ENCODE data around the gene GLTP.
"Not testable (repeated sequence)": the region's sequence is repeated elsewhere in the genome, so short reads cannot be mapped to it uniquely, and the experiment has no call there.

Gene GLTP, protein sequence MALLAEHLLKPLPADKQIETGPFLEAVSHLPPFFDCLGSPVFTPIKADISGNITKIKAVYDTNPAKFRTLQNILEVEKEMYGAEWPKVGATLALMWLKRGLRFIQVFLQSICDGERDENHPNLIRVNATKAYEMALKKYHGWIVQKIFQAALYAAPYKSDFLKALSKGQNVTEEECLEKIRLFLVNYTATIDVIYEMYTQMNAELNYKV

DNA sequence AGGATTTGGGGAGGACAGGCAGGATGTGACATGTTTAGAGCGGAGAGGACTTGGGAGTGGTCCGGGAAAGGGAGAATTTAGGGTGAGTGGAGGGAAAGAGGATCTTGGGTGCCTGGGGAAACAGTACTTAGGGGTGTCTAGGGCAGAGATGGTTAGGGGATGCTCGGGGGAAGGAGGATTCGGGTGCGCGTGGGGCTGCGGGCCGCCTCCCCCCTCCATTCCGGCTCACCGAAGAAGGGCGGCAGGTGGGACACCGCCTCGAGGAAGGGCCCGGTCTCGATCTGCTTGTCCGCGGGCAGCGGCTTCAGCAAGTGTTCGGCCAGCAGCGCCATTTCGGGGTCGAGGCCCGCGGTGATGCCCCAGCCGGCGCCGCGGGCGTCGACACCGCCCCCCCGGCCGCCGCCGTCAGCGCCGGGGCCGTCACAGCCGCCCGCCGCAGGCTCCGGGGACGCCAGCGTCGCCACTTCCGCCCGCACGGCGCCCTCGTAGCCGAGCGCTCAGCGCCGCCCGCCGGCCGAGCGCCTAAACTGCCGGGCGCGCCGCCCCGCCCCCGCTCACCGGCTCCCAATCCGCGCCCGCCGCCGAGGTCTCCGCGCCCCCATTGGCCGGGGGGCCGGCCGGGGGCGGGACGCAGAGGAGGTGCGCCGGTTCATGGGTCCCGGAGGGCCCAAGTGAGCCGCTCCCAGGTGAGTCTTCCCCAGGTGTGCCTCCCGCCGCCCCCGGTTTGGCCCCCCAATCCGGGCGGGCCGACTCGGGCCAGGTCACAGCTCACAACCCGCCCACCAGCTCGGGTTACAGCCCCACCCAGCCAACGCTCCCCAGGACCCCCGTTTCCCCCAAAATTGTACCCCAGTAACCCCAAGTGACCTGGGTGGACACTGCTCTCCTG lies at the start of gene GLTP:
Gene GLTP, minus strand, starts transcription at position 499 of the 889 bp plus-strand sequence. Its CDS starts 167 bp downstream, at position 332.
- DNase-seq, result peak; percentile 88 to 94

DNA sequence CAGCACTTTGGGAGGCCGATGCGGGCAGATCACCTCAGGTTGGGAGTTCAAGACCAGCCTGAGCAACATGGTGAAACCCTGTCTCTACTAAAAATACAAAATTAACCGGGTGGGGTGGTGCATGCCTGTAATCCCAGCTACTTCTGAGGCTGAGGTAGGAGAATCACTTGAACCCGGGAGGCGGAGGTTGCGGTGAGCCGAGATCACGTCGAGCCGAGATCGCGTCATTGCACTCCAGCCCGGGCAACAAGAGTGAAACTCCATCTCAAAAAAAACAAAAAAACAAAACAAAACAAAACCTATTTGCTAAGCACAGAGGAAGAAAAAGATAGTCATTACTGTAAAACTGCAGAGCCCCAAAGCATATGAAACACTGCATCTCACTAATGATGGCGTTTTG lies 49.0 kb upstream of the GLTP start:
- not testable (repeated sequence) for DNase-seq

DNA sequence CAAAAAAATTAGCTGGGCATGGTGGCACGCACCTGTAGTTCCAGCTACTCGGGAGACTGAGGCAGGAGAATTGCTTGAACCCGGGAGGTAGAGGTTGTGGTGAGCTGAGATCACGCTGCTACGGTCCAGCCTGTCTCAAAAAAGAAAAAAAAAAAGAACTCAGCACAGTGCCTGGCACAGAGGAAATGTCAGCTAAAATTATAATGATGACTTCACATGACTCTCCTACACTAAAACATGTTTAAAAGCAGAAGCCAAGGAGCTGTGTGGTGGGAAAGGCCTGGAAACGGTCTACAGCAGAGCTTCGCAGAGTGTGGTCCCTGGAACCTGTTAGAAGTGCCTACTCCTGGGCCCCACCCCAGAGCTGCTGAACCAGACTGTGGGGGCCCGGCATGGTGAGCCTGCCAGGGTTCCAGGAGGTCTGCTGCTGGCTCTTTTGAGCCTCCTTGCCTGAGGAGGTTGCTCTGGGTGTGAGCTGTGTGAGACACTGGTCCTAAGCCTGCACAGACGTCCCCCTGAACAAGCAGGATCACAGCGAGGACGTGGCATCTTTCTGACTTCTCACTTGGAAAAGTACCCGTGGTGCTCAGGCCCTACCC lies 47.8 kb upstream of the GLTP start:
- DNase-seq, result no peak

DNA sequence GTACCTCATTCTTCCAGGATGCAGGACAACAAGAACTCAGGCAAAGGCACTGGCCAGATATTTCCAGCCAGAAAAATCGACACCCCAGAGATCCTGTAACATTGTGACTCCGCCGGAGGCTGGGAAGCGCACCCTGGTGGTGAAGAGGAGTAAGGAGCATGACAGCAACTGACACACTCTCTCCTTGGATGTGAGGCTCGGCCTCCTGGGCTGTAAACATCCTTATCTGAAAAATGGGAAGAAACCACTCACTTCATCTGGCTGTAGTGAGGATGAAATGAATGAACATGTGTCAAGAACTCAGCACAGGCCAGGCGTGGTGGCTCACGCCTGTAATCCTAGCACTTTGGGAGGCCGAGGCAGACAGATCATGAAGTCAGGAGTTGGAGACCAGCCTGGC lies 47.3 kb upstream of the GLTP start:
- peak; percentile 43 to 58 for DNase-seq

DNA sequence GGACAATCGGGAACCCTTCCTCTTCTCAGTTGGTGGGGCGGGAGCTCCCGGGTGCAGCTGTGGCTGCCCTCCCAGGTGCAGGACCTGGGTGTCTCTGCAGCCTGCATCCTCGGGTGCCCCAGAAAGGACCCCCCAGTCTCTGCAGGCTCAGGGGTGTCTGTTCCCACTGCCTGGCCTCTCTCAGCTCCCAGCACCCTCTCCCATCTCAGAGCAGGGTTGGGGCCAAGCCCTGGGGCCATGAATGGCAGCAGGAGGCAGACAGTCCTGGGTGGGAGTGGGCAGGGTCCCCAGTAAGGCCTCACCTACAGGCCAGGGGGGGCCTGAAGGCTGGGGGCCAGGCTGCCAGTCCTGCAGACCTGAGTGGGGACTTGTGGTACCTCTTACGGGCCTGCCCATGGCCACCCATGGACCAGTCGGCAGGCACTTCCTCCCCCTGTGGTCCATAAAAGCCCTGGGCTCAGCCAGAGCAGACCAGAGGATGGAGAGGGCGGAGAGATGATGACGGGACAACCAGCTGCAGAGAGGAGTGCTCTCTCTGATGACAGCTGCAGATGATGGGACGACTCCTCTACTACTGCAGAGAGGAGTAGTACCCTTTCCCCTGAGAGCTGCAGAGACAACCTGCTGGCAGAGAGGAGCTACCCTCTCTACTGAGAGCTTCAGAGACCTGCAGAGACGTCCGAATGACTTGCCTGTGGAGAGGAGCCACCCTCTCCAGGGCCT lies 46.3 kb upstream of the GLTP start:
- DNase-seq, result no peak

DNA sequence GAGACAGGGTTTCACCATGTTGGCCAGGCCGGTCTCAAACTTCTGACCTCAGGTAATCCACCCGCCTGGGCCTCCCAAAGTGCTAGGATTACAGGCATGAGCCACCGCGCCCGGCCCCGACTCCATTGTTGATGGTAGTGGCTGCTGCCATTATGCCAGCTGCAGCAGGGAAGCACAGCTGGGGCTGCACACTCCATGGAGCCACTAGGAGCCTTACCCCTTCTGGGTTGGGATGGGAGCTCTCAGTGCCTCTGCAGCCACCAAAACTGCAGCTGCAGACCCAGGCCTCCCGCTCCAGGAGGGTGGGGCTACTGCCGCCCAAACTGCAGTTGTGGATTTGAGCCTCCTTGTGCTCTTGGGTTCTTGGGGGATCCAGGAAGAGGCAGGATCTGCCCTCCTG lies 45.7 kb upstream of the GLTP start:
- no peak for DNase-seq

DNA sequence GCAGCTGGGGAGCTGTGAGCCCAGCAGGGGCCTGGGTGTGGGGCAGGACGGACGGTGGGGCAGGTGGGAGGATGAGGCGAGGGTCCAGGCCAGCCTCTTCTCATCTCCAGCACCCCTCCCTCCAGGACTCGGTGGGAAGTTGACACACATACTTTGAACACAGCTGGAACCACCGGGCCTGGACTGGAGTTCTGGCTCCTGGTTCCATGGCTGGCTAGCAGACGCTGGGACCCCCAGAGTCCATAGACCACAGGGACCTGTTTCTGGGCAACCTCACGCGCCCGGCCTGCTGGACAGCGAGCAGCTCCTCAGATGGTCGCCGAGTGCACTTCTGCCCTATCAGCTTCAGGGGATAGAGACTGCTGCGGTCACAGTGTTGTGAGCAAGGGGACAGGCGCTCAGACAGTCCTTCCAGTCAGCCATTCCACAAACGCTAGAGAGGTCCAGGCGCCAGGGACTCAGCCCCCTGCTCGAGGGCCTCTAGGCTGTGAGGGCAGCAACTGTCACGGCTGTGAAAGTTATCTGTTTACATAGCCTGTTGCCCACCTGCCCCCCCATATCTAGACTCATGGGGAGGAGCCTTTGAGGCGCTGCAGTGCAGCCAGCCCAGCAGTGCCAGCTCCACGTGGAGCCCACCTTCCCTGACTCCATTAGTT lies 45.0 kb upstream of the GLTP start:
- DNase-seq, result no peak

DNA sequence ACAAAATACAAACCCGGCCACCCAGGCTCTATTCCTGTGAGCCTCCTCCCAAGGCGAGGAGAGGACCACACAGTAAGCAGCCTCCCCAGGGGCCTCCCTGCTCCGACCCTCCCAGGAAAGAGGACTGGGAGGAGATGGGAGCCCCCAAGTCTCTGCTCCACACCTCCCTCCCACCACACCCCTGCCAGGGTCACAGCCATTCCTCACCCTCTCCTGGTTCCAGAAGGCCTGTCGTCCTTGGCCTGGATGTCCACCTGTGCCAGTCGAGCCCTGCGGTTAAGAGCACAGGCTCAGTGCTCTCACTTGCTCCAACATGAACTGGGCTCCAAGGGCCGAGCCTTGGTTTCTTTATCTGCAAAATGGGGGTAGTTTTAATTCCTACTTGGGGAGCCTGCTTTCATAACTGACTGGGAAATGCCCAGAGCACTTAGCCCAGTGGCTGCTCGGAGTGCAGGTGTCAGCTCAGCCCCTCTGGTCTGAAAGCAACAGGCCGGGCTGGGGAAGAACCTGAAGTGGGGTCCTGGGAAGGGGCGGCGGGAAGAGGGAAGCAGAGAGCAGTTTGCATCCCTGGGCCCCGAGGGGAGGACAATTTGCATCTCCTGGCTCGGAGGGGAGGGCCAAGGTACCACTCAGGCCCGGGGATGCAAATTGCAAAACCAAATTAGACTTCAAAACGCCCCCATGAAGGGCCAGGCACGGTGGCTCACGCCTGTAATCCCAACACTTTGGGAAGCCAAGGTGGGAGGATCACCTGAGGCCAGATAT lies 43.3 kb upstream of the GLTP start:
- no peak for DNase-seq

DNA sequence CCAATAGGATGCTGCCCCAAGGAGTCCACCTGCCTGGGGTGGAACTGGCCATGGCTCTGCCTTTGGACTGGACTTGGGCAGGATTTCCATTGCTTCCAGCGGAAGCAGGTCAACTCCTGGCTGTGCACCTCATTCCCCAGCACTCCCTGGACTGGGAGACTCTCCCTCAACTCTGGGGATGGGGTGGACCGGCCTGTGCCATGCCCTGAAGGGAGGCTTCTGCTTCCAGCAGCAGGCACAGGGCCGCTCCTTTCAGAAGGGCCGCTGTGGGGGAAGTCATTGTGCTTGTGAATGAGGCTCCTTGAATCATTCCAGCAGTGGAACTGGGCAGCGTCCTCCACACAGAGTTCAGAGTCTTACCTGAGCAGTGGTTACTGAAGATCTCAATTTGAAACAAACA lies 42.7 kb upstream of the GLTP start:
- DNase-seq, result no peak

DNA sequence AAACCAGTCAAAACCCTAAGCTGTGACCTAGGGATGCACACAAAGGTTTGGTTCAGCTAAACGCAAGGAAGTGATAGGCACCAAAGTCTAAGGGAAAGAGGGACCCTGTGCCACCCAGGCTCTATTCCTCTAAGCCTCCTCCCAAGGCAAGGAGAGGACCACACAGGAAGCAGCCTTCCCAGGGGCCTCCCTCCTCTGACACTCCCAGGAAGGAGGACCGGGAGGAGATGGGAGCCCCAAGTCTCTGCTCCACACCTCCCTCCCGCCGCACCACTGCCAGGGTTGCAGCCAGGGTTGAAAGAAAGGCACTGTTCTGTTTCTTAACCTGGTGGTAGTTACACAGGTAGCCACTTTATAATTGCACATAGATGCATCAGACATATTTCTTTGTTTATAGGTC lies 41.6 kb upstream of the GLTP start:
- DNase-seq, result no peak

DNA sequence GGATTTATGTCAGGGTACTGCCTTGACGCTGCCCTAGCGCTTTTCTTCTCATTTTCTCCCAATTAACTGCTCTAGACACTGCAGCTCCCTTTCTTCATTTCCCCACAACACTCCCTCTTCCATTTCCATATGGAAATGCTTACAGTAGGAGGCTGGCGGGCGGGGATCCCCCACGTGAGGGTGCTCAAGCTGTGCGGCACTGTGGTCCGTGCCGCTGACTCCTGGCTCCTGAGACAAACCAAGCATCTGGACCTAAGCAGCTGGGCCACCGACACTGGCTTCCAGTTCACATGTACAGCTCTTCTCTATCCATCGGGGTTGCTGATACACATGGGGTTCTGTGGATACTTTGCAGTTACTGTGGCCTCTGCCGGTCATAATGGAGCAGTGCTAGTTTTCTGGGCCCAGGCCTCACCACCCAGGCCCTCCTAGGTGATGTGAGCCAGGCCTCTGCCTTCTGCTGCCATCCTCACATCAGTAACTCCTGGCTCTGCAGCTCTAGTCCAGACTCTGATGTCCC lies 40.0 kb upstream of the GLTP start:
- DNase-seq, result no peak

DNA sequence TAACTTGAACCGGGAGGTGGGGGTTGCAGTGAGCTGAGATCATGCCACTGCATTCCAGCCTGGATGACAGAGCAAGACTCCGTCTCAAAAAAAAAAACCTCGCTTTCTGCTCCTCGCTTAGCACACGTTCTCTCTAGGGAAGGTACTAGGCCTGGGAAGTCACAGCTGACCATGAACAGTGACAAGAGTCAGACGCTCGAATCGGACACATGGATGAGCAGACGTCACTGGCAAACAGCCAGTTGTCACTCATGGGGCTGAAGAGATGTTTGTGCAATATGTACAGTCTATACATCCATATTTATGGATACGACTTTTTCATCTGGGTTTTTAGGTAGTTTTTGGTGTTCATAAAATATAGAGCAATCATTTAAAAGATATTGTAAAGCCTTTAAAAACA lies 39.1 kb upstream of the GLTP start:
- no peak for DNase-seq

DNA sequence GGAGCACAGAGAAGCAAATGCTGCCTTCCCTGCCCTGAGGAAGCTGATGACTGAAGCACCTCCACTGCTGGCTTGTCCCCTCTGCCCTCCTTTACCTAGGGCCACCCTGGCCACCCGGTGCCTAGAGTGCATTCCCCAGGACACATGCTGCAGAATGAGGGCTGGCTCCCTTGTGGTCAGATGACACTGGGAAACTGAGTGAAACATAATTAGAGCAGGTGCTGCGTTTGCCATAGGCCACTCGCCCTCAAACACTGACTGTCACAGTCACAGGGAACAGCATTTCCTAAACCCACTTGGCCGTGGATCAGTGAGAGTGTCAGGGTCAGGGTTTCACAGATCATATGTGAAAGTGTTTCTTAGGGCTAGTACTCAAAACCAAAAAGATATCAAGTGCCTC lies 35.7 kb upstream of the GLTP start:
- no peak for DNase-seq

DNA sequence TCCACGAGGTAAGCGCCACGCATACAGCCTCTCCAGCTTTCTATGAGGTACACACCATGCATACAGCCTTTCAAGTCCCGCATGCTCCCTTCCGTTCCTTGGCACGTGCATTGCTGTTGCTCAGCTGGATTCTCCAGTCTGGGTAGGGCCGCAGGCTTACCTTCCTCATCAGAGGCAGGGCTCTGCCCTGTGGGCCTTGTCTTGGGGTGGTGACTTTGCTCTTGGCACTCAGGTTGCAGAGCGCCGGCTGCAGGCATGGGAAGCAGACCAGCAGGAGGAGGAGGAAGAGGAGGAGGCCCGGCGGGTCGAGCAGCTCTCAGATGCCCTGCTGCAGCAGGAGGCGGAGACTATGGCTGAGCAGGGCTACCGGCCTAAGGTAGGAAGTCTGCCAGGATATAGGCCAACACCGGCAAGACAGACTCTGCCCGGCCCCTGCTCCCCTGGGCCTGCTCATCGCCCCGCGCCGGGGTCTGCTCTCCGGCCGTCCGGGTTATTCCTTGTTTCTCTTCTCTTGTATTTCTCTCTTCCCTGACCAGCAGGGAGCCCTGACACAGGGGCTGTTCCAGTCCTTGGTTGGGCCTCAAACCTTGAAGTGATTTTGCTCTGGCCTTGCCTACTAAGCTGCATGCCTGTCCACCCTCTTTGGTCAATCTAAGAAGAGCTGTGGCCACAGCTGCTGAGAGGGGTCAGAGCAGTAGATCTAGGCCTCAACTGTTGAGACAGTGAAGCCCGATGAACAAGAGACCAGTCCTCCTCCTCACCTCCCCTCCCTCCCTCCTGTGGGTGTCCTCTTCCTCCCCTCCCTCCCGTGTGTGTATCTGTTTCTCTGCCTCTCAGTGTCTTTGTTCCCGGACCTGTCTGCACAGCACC lies 35.1 kb upstream of the GLTP start:
- no peak for DNase-seq

DNA sequence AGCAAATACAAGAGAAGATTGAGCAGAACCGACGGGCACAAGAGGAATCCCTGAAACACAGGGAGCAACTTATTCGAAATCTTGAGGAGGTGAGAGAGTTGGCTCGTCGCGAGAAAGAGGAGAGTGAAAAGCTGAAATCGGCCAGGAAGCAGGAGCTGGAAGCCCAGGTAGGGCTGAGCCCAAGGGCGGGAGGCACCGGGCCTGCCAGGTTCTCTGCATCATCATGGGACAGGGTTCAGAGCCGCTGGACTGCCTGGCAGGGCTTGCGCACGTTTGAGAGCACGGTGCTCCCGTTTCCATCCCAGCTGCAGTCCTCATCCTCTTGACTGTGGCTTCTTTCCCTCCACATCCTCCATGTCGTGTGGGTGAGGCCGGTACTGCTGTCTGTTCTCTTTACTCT lies 34.1 kb upstream of the GLTP start:
- DNase-seq, result no peak

DNA sequence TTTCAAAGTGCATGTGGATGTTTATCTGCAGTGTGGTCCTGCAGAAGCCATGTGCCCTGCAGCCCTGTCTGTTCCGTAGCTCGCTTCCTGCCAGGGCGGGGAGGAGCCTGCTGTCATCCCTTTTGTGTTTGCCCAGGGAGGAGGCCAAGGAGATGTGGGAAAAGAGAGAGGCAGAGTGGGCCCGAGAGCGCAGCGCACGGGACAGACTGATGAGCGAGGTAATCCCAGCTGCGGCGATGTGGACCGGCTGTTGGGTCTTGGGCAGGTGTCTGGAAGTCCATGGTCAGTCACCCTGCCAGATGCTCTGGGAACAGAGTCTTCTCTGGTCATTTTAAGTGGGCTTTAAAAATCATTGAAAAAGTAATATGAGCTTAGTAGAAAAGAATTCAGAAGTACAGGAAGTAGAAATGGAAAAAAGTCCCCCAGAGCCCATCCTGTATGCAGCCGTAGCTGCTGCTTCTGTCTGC lies 32.5 kb upstream of the GLTP start:
- no peak for DNase-seq

DNA sequence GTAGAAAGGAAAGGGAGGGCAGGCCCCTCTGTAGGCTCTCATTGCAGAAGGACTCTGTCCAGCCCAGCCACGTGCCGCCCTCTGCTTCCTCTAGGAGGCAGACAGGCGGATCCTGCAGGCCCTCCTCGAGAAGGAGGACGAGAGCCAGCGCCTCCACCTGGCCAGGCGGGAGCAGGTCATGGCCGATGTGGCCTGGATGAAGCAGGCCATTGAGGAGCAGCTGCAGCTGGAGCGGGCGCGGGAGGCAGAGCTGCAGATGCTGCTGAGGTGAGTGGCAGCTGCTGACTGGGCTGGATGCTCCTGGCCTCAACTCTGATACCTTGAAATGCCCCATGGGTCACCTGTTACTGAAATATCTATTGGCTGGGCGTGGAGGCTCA lies 30.6 kb upstream of the GLTP start:
- no peak for DNase-seq

DNA sequence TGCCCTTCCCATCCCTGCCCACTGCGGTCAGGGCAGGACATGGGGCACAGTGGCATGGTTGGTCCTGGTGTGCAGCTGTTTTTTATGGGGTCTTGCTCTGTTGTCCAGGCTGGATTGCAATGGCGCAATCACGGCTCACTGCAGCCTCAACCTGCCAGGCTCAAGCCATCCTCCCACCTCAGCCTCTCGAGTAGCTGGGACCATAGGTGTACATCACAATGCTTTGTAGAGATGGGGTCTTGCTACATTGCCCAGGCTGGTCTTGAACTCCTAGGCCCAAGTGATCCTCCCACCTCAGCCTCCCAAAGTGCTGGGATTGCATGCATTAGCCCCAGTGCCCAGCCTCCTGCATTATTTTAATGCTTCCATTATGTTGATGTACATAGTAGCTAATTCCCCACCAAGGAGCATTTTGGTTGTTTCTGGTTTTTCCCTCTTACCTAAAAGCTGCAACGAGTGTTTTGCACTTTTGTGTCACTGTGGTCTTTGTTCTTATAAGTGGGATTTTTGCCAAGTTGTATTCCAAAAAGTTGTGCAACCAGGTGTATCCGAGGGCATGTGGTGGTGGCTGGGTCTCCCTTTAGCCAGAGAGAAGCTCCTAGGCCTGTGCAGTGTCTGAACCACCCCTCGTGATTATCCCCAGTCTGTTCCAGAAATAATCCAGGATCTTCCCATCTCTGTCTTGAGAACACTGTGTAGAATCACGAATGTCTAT lies 30.1 kb upstream of the GLTP start:
- DNase-seq, result no peak

DNA sequence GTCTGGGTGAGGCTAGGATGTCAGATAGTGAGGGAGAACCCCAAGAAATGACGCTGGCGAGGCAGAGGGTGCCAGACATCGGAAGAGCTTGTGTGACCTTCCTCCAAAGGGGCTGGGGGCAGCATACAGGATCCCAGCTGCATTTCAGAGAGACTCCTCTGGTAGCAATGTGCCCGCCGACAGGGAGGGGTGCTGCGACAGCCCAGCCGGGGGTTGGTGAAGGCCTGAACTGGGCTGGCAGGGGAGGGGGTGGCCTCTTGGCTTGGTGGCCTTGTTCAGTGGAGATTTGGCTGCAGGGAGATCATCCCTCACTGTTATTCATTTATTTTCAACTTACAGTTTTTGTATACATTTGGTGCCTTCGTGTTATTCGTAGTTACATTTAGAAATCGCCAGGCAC lies 25.0 kb upstream of the GLTP start:
- DNase-seq, result no peak

DNA sequence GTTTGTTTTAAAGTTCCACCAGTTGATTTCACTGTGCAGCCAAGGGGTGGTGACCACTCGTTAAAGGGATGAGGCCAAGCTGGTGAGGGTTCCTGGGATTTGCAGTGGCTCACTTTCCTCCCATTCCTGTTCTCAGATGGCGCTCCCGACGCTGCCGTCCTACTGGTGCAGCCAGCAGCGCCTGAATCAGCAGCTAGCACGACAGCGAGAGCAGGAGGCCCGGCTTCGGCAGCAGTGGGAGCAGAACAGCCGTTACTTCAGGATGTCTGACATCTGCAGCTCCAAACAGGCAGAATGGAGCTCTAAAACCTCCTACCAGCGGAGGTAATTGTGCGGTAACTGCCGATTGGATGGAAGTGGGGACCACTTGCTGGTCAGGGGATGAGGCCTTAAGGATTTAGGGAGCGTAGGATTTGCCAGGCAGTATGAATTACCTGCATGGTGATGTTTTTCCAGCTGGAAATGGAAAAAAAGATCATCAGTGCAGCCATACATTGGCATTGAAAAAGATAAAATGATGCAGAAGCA lies 22.6 kb upstream of the GLTP start:
- DNase-seq, result no peak
